GM23248 (cell line): Measurements from ENCODE around the gene PGP. TPM values are rescaled to one million over a fixed set of nuclear protein-coding genes. Genes with fewer than 3 reads are reported as not detected.

Source experiments
- DNase-seq: peaks from one replicate; pipeline ENCODE4 v3.0.0-alpha.2; 2015
- H2AFZ ChIP-seq: fragments of 200-600 bp; sonication (generic); 2 replicates; pipeline ENCODE4 v1.6.1; 2016; ENCODE audit warnings: antibody characterized with exemption
- H3F3A ChIP-seq: fragments of 200-600 bp; sonication (generic); 2 replicates; pipeline ENCODE4 v1.6.1; 2016; ENCODE audit warnings: mild to moderate bottlenecking, antibody characterized with exemption, mixed run types; ENCODE audit not compliant: insufficient read depth
- H3K27ac ChIP-seq: fragments of 200-600 bp; sonication (generic); 2 replicates; pipeline ENCODE4 v1.5.1; 2016; ENCODE audit warnings: mild to moderate bottlenecking
- H3K27me3 ChIP-seq: fragments of 200-600 bp; sonication (generic); replicated peaks from 2 replicates; pipeline ENCODE4 v1.6.1; 2016; ENCODE audit warnings: mild to moderate bottlenecking; ENCODE audit not compliant: insufficient read depth
- H3K36me3 ChIP-seq: fragments of 200-600 bp; sonication (generic); 2 replicates; pipeline ENCODE4 v1.6.1; 2016; ENCODE audit warnings: low read depth, mild to moderate bottlenecking
- H3K4me1 ChIP-seq: fragments of 200-600 bp; sonication (generic); 2 replicates; pipeline ENCODE4 v1.6.1; 2016; ENCODE audit warnings: mild to moderate bottlenecking; ENCODE audit not compliant: insufficient read depth
- H3K4me2 ChIP-seq: fragments of 200-600 bp; sonication (generic); one replicate; pipeline ENCODE4 v1.6.1; 2016; ENCODE audit warnings: mild to moderate bottlenecking; ENCODE audit not compliant: unreplicated experiment
- H3K4me3 ChIP-seq: fragments of 200-600 bp; sonication (generic); 2 replicates; pipeline ENCODE4 v1.5.1; 2016; ENCODE audit warnings: mild to moderate bottlenecking
- H3K79me2 ChIP-seq: fragments of 200-600 bp; sonication (generic); 2 replicates; pipeline ENCODE4 v1.6.1; 2016; ENCODE audit warnings: mild to moderate bottlenecking; ENCODE audit not compliant: insufficient read depth
- H3K9ac ChIP-seq: fragments of 200-600 bp; sonication (generic); 2 replicates; pipeline ENCODE4 v1.6.1; 2016; ENCODE audit warnings: mild to moderate bottlenecking
- H3K9me2 ChIP-seq: fragments of 200-600 bp; sonication (generic); 2 replicates; pipeline ENCODE4 v1.6.1; 2016; ENCODE audit warnings: mixed run types, mild to moderate bottlenecking, moderate library complexity; ENCODE audit not compliant: insufficient read depth
- H3K9me3 ChIP-seq: fragments of 200-600 bp; sonication (generic); one replicate; pipeline ENCODE4 v1.6.1; 2017; ENCODE audit warnings: low read depth
- H4K20me1 ChIP-seq: fragments of 200-600 bp; sonication (generic); 2 replicates; pipeline ENCODE4 v1.6.0; 2016; ENCODE audit not compliant: insufficient read depth
- EZH2 ChIP-seq: fragments of 200-600 bp; sonication (generic); IDR thresholded peaks from 2 replicates; pipeline ENCODE4 v1.6.1; 2018; ENCODE audit warnings: antibody characterized with exemption, mild to moderate bottlenecking; ENCODE audit not compliant: insufficient read depth, poor library complexity, severe bottlenecking
- EZH2phosphoT487 ChIP-seq: fragments of 200-600 bp; sonication (generic); IDR thresholded peaks from 2 replicates; pipeline ENCODE4 v1.6.1; 2018; ENCODE audit warnings: antibody characterized with exemption, moderate library complexity, mild to moderate bottlenecking, low read depth; ENCODE audit not compliant: insufficient read depth
- WGBS, 2 experiments: methylation state at CpG; one replicate each; pipeline ENCODE4 v1.1.6; 2015 to 2017; ENCODE audit warnings: low lambda C conversion rate in 2 of 2, low coverage in 1 of 2; ENCODE audit errors: missing lambda C conversion rate in 2 of 2; 5-methylcytosine and 5-hydroxymethylcytosine counted together
- in situ Hi-C: fragments of 300-500 bp; cut with MboI; formaldehyde crosslinking; loops from 2 replicates; pipeline ENCODE4 v1.15.0; 2020
- polyA plus RNA-seq: library from polyadenylated mRNA; unstranded; fragments of >200 nt; fragmentation: Nextera tagmentation; extraction: Ambion mirVana; gene quantifications from 2 replicates; pipeline ENCODE4 v1.2.1, GENCODE V29; 2016
- total RNA-seq: library from RNA; depleted of rRNA; stranded (reverse); fragments of >200 nt; shearing (Covaris generic); gene quantifications from 2 replicates; pipeline ENCODE4 v1.2.3, GENCODE V29; 2014

PGP gene
- total and polyA plus RNA-seq, 2 experiments from 2014 or later = 10.1 to 25.5 TPM

DNA sequence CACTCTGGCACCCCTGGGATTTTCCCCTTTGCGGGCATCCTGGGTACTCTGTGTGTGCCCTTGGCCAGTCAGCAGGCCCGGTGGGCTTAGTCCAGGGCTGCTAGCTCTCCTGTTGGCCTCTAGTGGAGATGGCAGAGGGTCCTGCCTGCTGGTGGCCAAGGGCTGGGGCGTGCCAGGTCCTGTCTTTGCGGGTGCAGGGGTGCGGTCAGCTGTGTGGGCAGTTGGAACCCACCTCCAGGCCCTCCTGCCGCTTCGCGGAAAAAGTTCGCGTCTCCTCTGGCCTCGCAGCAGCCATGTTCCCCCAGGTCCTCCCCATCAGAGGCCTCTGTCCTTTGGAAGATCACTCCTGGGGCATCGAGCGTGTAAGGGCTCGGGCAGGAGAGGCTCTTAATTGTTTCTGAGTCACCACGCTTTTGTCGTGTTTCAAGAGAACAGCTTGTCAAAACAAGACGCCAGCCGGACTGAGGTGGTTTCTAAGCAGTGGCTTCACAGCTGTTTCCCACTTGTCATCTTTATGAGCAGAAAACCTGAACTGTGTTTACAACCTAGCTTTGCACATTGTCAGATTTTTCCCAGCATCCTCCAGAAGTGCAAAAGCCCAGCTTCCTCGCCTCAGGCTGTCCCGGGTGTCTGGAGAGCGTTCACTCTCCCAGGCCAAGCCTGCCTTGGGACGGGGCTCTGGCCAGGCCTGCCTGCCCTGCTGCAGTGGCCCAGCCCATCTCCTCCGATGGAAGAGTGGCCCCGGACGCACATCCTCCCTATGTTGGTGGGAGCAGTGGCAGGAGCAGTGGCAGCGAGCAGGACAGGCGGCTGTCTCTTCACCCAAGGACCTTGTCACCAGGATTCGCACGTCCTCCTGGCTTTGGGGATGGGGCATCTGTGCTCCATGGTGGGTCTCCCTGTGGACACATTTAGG lies 16.6 kb upstream of the PGP start:
- no peak overlapping the region for H3K4me3 ChIP-seq
- peaks cover 4% of the 10 kb centered on the region for H3K4me1 ChIP-seq
- H3F3A ChIP-seq = no peaks in the 10 kb centered on the region
- no peak overlapping the region for H2AFZ ChIP-seq
- no peak overlapping the region for H3K27ac ChIP-seq
- no peaks in the 10 kb centered on the region for H4K20me1 ChIP-seq
- no peak overlapping the region for H3K9ac ChIP-seq
- no peaks in the 10 kb centered on the region for H3K9me3 ChIP-seq
- no peaks in the 10 kb centered on the region for H3K27me3 ChIP-seq
- in situ Hi-C loops = no loop called here
- no peaks in the 10 kb centered on the region; the same call in 1 of the 2 replicates for H3K36me3 ChIP-seq
- TF ChIP-seq EZH2phosphoT487 (no peak), EZH2 (no peak)
- peaks cover 29% of the 10 kb centered on the region for H3K79me2 ChIP-seq
- no peak for DNase-seq
- no peaks in the 10 kb centered on the region for H3K9me2 ChIP-seq
- no peak overlapping the region for H3K4me2 ChIP-seq
- whole genome bisulfite sequencing, 2 experiments = 86% methylated on average over 27 to 29 of the region's 29 CpGs

DNA sequence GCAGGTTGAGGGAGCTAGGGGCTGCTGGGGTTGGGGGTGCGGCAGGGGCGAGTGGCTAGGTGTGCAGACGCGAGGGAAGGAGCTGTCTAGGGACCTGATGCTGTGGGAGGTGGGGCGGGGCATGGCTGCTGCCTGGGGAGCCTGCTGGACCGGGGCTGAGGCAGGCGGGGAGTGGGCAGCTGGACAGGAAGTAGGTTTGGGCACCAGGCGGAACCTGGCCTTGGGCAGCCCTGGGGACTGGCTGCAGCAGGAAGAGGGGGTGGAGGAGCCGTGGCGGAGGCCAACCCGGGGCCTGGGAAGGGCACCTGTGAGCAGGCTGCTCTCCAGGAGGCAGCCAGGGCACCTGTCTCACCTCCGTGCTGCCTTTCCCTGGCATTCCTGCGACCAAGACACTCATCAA lies 15.7 kb upstream of the PGP start:
- no peaks in the 10 kb centered on the region for H3K9me3 ChIP-seq
- no peaks in the 10 kb centered on the region for H3F3A ChIP-seq
- H3K79me2 ChIP-seq = peaks cover 38% of the 10 kb centered on the region
- H3K4me3 ChIP-seq = no peak overlapping the region
- no peaks in the 10 kb centered on the region for H3K27me3 ChIP-seq
- no peaks in the 10 kb centered on the region; the same call in 1 of the 2 replicates for H3K36me3 ChIP-seq
- 86 to 90% methylated on average over 7 to 13 of the region's 13 CpGs for WGBS, 2 experiments
- no peak for DNase-seq
- TF ChIP-seq EZH2 (no peak), EZH2phosphoT487 (no peak)
- peaks cover 11% of the 10 kb centered on the region for H3K4me1 ChIP-seq
- no peaks in the 10 kb centered on the region for H4K20me1 ChIP-seq
- in situ Hi-C loops = no loop called here
- H3K27ac ChIP-seq = no peak overlapping the region
- no peak overlapping the region for H2AFZ ChIP-seq
- H3K9ac ChIP-seq = no peak overlapping the region
- H3K4me2 ChIP-seq = no peak overlapping the region
- no peaks in the 10 kb centered on the region for H3K9me2 ChIP-seq

DNA sequence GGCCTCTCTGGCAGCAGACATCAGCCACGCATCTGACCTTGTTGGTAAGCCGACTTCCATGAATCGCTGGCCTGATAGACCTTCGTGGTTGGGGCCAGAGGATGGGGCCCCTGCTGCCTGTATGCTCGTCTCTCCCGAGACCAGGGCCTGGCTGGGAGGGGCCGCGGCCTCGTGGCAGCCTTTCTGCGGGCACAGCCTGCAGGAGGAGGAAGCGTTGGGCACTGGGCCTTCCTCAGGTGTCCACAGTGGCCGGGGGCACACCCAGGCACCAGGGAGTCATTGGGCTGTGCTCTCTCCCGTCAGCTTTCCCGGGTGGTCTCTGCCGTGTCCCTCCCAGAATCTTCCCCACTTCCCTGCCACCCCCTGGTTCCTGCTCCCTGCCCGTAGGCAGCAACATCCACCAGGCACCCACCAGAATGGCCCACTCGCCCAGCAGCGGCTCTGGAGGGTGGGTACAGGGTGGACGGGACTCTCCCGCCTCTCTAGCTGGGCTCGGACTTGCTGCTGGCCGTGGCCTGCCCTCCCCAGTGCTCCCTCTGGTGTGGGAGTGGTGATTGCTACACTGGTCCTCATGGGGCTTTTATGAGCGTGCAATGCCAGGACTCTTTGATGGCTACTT lies 15.1 kb upstream of the PGP start:
- H4K20me1 ChIP-seq = no peaks in the 10 kb centered on the region
- no peaks in the 10 kb centered on the region for H3F3A ChIP-seq
- no peak for DNase-seq
- peaks cover 45% of the 10 kb centered on the region for H3K79me2 ChIP-seq
- no peak overlapping the region for H3K4me3 ChIP-seq
- WGBS, 2 experiments = 92 to 96% methylated on average over 18 to 23 of the region's 23 CpGs
- no peaks in the 10 kb centered on the region for H3K9me3 ChIP-seq
- TF ChIP-seq EZH2phosphoT487 = no peak
- no peak for TF ChIP-seq EZH2
- H2AFZ ChIP-seq = no peak overlapping the region
- H3K4me1 ChIP-seq = peaks cover 14% of the 10 kb centered on the region
- H3K27ac ChIP-seq = no peak overlapping the region
- in situ Hi-C loops = no loop called here
- H3K27me3 ChIP-seq = no peaks in the 10 kb centered on the region
- H3K36me3 ChIP-seq = no peaks in the 10 kb centered on the region; the same call in 1 of the 2 replicates
- no peak overlapping the region for H3K9ac ChIP-seq
- H3K4me2 ChIP-seq = no peak overlapping the region
- no peaks in the 10 kb centered on the region for H3K9me2 ChIP-seq

DNA sequence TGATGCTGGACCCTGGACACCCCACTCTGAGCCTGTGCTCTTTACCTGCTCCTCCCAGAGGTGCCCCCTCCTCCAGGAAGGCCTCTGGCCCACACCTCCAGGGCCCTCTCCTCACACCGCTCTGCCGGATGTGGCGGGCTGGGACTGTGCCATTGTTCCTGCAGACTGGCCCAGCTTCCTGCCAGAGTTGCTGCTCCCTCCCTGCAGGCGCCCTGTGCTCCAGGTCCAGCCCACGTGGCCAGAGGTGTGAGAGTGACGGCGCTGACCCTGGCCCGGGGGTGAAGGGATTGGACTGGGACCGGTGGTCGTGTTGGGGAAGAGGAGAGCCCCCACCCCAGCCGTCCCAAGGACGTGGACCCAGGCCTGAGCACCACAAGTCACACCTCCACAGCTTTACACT lies 14.5 kb upstream of the PGP start:
- in situ Hi-C loops = no loop called here
- no peak overlapping the region for H3K4me3 ChIP-seq
- H3K4me2 ChIP-seq = no peak overlapping the region
- peaks cover 19% of the 10 kb centered on the region for H3K4me1 ChIP-seq
- WGBS, 2 experiments = 91% methylated on average over 11 to 12 of the region's 12 CpGs
- H3K36me3 ChIP-seq = no peaks in the 10 kb centered on the region; the same call in 1 of the 2 replicates
- H3K79me2 ChIP-seq = peaks cover 51% of the 10 kb centered on the region
- no peaks in the 10 kb centered on the region for H3K9me3 ChIP-seq
- no peaks in the 10 kb centered on the region for H4K20me1 ChIP-seq
- no peaks in the 10 kb centered on the region for H3K9me2 ChIP-seq
- no peak overlapping the region for H2AFZ ChIP-seq
- no peak overlapping the region for H3K9ac ChIP-seq
- no peak for DNase-seq
- H3K27ac ChIP-seq = no peak overlapping the region
- H3K27me3 ChIP-seq = no peaks in the 10 kb centered on the region
- no peaks in the 10 kb centered on the region for H3F3A ChIP-seq
- no peak for TF ChIP-seq EZH2phosphoT487
- no peak for TF ChIP-seq EZH2
